AG04449 (cell line): ENCODE measurements around the gene CHAT.

Experiments used
- CTCF ChIA-PET: fragments of 350-600 bp; formaldehyde crosslinking; extraction: SDS; loops from one replicate; lab custom pipeline; 2021; ENCODE audit warnings: antibody characterized with exemption; lab: Yijun Ruan, JAX
- POLR2A ChIA-PET: fragments of 400-600, 350-600 bp; formaldehyde crosslinking; extraction: SDS; loops from one replicate; lab custom pipeline; 2020; ENCODE audit warnings: antibody characterized with exemption, inconsistent platforms; lab: Yijun Ruan, JAX
- DNase-seq: peaks from one replicate; pipeline ENCODE4 v3.0.0-alpha.2; 2010; ENCODE audit warnings: low read depth, low spot score
- H3K4me3 ChIP-seq: 2 replicates; pipeline ENCODE4 v1.5.1; 2011; ENCODE audit warnings: low read depth, mild to moderate bottlenecking, control low read depth, low read length
- TF ChIP-seq, protein P1 (sequence below): IDR thresholded peaks from one replicate; pipeline ENCODE4 v1.5.1; 2011; ENCODE audit warnings: mild to moderate bottlenecking, moderate library complexity, low read length, control low read depth, inconsistent platforms; ENCODE audit not compliant: insufficient read depth; ENCODE audit errors: missing control alignments

The CHAT gene

DNA sequence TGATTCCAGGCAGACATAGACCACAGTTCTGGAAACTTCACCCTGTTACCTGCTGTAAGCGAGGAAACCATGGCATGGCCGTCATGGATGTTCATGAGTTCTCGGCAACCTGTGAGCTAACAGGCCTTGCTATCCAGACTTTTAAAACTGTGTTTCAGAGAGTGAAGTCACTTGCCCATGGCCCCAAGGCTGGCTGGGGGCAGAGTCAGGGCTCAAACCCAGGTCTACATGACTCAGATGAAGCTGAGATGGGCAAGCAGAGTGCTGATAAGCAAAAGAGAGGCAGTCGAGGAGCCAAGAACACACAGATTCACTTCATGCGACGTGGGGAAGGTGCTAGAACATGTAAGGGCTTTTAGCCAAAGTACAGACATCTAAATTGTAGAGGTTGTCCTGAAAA lies 97.1 kb downstream of the CHAT start:
- ChIA-PET POLR2A (no interaction called here), CTCF (no interaction called here)
- no peak for DNase-seq
- TF ChIP-seq, protein P1, sequence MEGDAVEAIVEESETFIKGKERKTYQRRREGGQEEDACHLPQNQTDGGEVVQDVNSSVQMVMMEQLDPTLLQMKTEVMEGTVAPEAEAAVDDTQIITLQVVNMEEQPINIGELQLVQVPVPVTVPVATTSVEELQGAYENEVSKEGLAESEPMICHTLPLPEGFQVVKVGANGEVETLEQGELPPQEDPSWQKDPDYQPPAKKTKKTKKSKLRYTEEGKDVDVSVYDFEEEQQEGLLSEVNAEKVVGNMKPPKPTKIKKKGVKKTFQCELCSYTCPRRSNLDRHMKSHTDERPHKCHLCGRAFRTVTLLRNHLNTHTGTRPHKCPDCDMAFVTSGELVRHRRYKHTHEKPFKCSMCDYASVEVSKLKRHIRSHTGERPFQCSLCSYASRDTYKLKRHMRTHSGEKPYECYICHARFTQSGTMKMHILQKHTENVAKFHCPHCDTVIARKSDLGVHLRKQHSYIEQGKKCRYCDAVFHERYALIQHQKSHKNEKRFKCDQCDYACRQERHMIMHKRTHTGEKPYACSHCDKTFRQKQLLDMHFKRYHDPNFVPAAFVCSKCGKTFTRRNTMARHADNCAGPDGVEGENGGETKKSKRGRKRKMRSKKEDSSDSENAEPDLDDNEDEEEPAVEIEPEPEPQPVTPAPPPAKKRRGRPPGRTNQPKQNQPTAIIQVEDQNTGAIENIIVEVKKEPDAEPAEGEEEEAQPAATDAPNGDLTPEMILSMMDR, result no peak
- no peak overlapping the region for H3K4me3 ChIP-seq

- ChIA-PET POLR2A (no interaction called here), CTCF (no interaction called here)
- no peak overlapping the region for H3K4me3 ChIP-seq
- TF ChIP-seq, protein P1, result no peak
- no peak for DNase-seq
Measured at GRCh38 chr10:49711481-49711880, 97.6 kb downstream of the CHAT start.

- TF ChIP-seq, protein P1, result no peak
- DNase-seq, result no peak
- ChIA-PET CTCF (no interaction called here), POLR2A (no interaction called here)
- H3K4me3 ChIP-seq, result no peak overlapping the region
Measured at GRCh38 chr10:49713266-49713665, 99.4 kb downstream of the CHAT start.
